HFF-Myc (cell line): ENCODE results near the gene GLDC.

ENCODE experiments used
- DNase-seq: peaks from one replicate; pipeline ENCODE4 v3.0.0-alpha.2; 2011; ENCODE audit warnings: low read depth; ENCODE audit errors: extremely low read depth
- H3K4me3 ChIP-seq: replicated peaks from 2 replicates; pipeline ENCODE4 v1.5.1; 2011; ENCODE audit warnings: low read depth, mild to moderate bottlenecking, control low read depth, low read length
- TF ChIP-seq, protein P1 (sequence below): IDR thresholded peaks from 2 replicates; pipeline ENCODE4 v1.5.1; 2012; ENCODE audit warnings: mild to moderate bottlenecking, low read depth, low read length, control low read depth; ENCODE audit errors: missing control alignments

GLDC gene

GRCh38 chr9:6600006-6600405 lies 45.5 kb downstream of the GLDC start:
- TF ChIP-seq, protein P1, sequence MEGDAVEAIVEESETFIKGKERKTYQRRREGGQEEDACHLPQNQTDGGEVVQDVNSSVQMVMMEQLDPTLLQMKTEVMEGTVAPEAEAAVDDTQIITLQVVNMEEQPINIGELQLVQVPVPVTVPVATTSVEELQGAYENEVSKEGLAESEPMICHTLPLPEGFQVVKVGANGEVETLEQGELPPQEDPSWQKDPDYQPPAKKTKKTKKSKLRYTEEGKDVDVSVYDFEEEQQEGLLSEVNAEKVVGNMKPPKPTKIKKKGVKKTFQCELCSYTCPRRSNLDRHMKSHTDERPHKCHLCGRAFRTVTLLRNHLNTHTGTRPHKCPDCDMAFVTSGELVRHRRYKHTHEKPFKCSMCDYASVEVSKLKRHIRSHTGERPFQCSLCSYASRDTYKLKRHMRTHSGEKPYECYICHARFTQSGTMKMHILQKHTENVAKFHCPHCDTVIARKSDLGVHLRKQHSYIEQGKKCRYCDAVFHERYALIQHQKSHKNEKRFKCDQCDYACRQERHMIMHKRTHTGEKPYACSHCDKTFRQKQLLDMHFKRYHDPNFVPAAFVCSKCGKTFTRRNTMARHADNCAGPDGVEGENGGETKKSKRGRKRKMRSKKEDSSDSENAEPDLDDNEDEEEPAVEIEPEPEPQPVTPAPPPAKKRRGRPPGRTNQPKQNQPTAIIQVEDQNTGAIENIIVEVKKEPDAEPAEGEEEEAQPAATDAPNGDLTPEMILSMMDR = no peak
- no peak for DNase-seq

GRCh38 chr9:6598249-6598725 lies 47.2 kb downstream of the GLDC start:
- TF ChIP-seq, protein P1 = no peak
- no peak overlapping the region for H3K4me3 ChIP-seq
- DNase-seq = no peak

More at GRCh38 chr9:6600006-6600405, 45.5 kb downstream of the GLDC start:
- no peak overlapping the region for H3K4me3 ChIP-seq

GRCh38 chr9:6592791-6593190 lies 52.7 kb downstream of the GLDC start:
- no peak overlapping the region for H3K4me3 ChIP-seq
- no peak for DNase-seq
- TF ChIP-seq, protein P1 = no peak

DNA sequence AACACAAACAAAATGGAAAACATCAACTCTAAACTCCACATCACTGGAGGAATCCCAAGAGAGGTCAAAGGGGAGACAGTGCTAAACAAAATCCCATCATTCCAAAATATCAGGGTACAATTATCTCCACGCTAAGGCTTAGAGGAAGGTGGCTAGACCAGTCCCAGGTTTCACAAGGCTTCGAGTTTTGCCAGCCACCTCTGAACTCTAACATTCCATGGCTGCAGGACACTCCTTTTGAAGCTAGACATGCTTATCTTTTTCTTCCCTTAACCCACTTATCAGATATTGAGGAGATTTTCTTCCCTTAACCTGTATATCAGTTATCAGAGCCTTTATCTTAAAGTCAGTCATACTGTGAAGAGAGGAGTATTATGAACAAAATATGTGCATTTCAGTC lies 53.3 kb downstream of the GLDC start:
- no peak overlapping the region for H3K4me3 ChIP-seq
- TF ChIP-seq, protein P1 = no peak
- no peak for DNase-seq

GRCh38 chr9:6590772-6591384 lies 54.7 kb downstream of the GLDC start:
- H3K4me3 ChIP-seq = no peak overlapping the region
- DNase-seq = no peak
- TF ChIP-seq, protein P1 = no peak

DNA sequence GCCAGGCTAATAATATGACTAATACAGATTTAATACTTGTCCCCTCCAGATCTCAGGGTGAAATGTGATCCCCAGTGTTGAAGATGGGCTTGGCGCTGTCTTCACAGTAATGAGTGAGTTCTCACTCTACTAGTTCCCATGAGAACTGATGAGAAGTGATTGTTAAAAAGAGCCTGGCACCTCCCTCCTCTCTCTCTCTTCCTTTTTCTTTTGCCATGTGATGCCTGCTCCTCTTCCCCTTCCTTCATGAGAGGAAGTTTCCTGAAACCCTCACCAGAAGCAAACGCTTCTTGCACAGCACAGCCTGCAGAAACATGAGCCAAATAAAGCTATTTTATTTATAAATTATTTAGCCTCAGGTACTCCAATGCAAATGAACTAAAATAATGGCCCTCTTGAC lies 55.2 kb downstream of the GLDC start:
- no peak overlapping the region for H3K4me3 ChIP-seq
- TF ChIP-seq, protein P1 = no peak
- DNase-seq = no peak
